CD4-positive, CD25-positive, alpha-beta regulatory T cell (primary cell): ENCODE measurements around the gene BRI3BP. TPM values are rescaled to one million over a fixed set of nuclear protein-coding genes. Genes with fewer than 3 reads are reported as not detected.
"Not testable (repeated sequence)": the region's sequence is repeated elsewhere in the genome, so short reads cannot be mapped to it uniquely, and the experiment has no call there.

Source experiments
- ATAC-seq, 2 donors: fragments of 150-1000 bp; cut with Tn5 transposase; one replicate each; pipeline ENCODE4 v1.10.0; 2021; ENCODE audit warnings: low read depth in 2 of 2, moderate number of reproducible peaks in 2 of 2, moderate library complexity in 1 of 2
- DNase-seq, 3 donors: peaks; one replicate each; pipeline versions ENCODE4 v3.0.0 to v3.0.0-alpha.2; 2012 to 2022; ENCODE audit warnings: mixed read lengths in 1 of 3
- H3K27ac ChIP-seq: one replicate; pipeline ENCODE4 v1.7.0; 2013; ENCODE audit warnings: mild to moderate bottlenecking, low read length; ENCODE audit not compliant: insufficient read depth, poor library complexity, severe bottlenecking
- H3K27me3 ChIP-seq: one replicate; pipeline ENCODE4 v1.7.0; 2013; ENCODE audit warnings: low read length; ENCODE audit not compliant: control insufficient read depth, insufficient read depth
- H3K36me3 ChIP-seq: one replicate; pipeline ENCODE4 v1.7.0; 2013; ENCODE audit warnings: mild to moderate bottlenecking, low read length, moderate library complexity; ENCODE audit not compliant: control insufficient read depth, insufficient read depth
- H3K4me1 ChIP-seq: 2 replicates; pipeline ENCODE4 v1.7.0; 2013; ENCODE audit warnings: mild to moderate bottlenecking, low read length; ENCODE audit not compliant: insufficient read depth, control insufficient read depth, poor library complexity, severe bottlenecking
- H3K4me3 ChIP-seq: one replicate; pipeline ENCODE4 v1.7.0; 2013; ENCODE audit warnings: low read depth, mild to moderate bottlenecking, low read length, moderate library complexity
- H3K9me3 ChIP-seq, 2 experiments: 1 replicate in 1 of 2; 2 replicates in 1 of 2; pipeline ENCODE4 v1.7.0; 2013; ENCODE audit warnings: low read length in 2 of 2, mild to moderate bottlenecking in 1 of 2, moderate library complexity in 1 of 2; ENCODE audit not compliant: control insufficient read depth in 2 of 2
- H3K27ac Mint-ChIP-seq, 3 donors: one replicate each; pipeline ENCODE4 v1.8.0; 2020 to 2022; ENCODE audit warnings: mild to moderate bottlenecking in 3 of 3, mixed read lengths in 3 of 3, moderate library complexity in 2 of 3
- H3K27me3 Mint-ChIP-seq: one replicate; pipeline ENCODE4 v1.8.0; 2022; ENCODE audit warnings: mild to moderate bottlenecking, mixed read lengths
- H3K36me3 Mint-ChIP-seq: one replicate; pipeline ENCODE4 v1.8.0; 2020; ENCODE audit warnings: mixed read lengths
- H3K4me1 Mint-ChIP-seq, 4 donors: one replicate each; pipeline ENCODE4 v1.8.0; 2020 to 2022; ENCODE audit warnings: mixed read lengths in 4 of 4, mild to moderate bottlenecking in 1 of 4
- H3K4me3 Mint-ChIP-seq, 4 donors: one replicate each; pipeline ENCODE4 v1.8.0; 2020 to 2022; ENCODE audit warnings: mild to moderate bottlenecking in 4 of 4, mixed read lengths in 4 of 4, moderate library complexity in 3 of 4
- H3K9me3 Mint-ChIP-seq, 7 donors: one replicate each; pipeline ENCODE4 v1.8.0; 2020 to 2022; ENCODE audit warnings: mixed read lengths in 7 of 7, mild to moderate bottlenecking in 3 of 7, moderate library complexity in 2 of 7
- polyA plus RNA-seq, 4 donors: library from polyadenylated mRNA; unstranded; fragments of 300-500 nt; fragmentation: Illumina TruSeq; gene quantifications; one replicate each; pipeline ENCODE4 v1.2.3, GENCODE V29; 2021
- total RNA-seq: library from RNA; stranded (reverse); gene quantifications from one replicate; pipeline ENCODE4 v1.2.3, GENCODE V29; 2022

BRI3BP gene
- total and polyA plus RNA-seq, 5 donors from 2014 or later = 2.0 to 4.1 (median 2.3) TPM

DNA sequence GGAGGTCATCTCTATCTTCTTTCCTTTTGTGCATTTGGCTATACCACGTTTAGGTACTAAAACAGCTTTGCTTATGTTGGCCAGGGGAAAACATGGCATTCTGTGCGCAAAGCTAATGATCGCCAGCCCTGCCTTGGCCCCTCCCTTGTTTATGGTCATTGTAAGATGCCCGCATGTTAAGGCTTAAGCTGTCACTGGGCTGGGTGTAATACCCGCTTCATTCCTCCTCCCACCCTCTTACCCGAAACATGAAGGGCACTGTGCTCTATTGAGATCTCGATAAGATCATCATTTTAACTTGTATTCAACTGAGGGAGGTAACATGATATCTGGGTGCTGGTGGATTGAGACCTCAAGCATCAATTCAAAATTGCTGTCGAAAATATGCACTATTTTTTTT lies 34.7 kb downstream of the BRI3BP start:
- DNase-seq (no peak), ATAC-seq (no peak)
- H3K4me3 Mint-ChIP-seq = no peak overlapping the region
- peak overlapping the region in 1 of 3 donors; percentile 46 for H3K27ac Mint-ChIP-seq
- no peaks in the 10 kb centered on the region for H3K4me1 ChIP-seq
- H3K36me3 Mint-ChIP-seq = peaks cover 25% of the 10 kb centered on the region
- no peaks in the 10 kb centered on the region for H3K27me3 ChIP-seq
- no peak overlapping the region for H3K27ac ChIP-seq
- H3K9me3 ChIP-seq = no peaks in the 10 kb centered on the region
- no peaks in the 10 kb centered on the region for H3K27me3 Mint-ChIP-seq
- no peaks in the 10 kb centered on the region for H3K36me3 ChIP-seq
- no peaks in the 10 kb centered on the region for H3K9me3 Mint-ChIP-seq
- H3K4me3 ChIP-seq = no peak overlapping the region
- no peaks in the 10 kb centered on the region for H3K4me1 Mint-ChIP-seq

DNA sequence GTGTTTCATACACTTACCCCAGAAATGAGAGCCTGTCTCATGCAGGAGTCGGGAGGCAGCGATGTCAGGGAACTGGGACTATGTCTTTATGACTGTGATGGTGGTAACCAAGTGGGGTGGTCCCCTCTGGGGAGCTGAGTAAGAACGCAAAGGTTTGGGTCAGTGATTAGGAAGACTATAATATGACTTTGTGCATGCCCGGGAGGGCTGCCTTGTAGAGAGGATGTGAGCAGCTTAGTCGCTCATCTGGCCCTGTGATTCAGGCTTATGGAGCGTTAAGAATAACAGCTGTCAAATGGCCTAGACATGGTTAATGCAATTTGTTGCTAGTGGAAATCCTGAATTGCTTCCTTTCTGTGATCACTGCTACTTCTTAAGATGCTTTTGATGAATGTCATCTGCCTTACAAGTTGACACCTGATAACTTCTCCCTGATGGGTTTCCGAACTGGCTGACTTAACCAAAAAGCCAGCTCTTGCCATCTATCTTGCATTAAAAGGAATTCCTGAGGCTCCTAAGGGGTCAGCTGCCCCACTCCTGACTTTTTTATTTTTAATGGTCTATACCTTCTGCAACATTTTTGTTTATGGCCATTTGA lies 36.4 kb downstream of the BRI3BP start:
- Mint-ChIP-seq H3K4me3 (no peak overlapping the region), H3K9me3 (peaks cover 0 to 2% (median 0%) of the 10 kb centered on the region in 7 donors), H3K27me3 (no peaks in the 10 kb centered on the region), H3K36me3 (peaks cover 17% of the 10 kb centered on the region), H3K4me1 (no peaks in the 10 kb centered on the region), H3K27ac (peak overlapping the region in 2 of 3 donors; percentile 42 to 47)
- ATAC-seq = no peak
- no peak overlapping the region for H3K27ac ChIP-seq
- no peak for DNase-seq
- no peaks in the 10 kb centered on the region for H3K27me3 ChIP-seq
- no peak overlapping the region for H3K4me3 ChIP-seq
- H3K4me1 ChIP-seq = no peaks in the 10 kb centered on the region
- no peaks in the 10 kb centered on the region for H3K36me3 ChIP-seq
- peaks cover 0 to 2% of the 10 kb centered on the region in 2 experiments for H3K9me3 ChIP-seq

DNA sequence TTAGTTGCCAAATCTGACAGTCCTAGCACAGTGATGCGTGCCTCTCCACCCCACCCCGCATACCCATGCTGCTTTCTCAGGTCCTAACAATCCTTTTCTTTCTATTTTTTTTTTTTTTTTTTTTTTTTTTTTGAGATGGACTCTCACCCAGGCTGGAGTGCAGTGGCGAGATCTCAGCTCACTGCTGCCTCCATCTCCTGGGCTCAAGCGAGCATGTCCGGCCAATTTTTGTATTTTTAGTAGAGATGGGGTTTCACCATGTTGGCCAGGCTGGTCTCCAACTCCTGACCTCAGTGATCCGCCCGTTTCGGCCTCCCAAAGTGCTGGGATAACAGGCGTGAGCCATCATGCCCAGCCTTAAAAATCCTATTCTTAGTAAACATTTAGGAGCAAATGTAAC lies 38.0 kb downstream of the BRI3BP start:
- H3K27me3 ChIP-seq, ATAC-seq, DNase-seq, H3K9me3 Mint-ChIP-seq, H3K4me3 ChIP-seq, H3K4me1 Mint-ChIP-seq, H3K36me3 ChIP-seq, H3K4me3 Mint-ChIP-seq, H3K36me3 Mint-ChIP-seq, H3K27ac ChIP-seq, H3K27ac Mint-ChIP-seq, H3K9me3 ChIP-seq, H3K4me1 ChIP-seq, H3K27me3 Mint-ChIP-seq: not testable (repeated sequence)

- Histone ChIP-seq H3K4me3 (no peak overlapping the region), H3K36me3 (no peaks in the 10 kb centered on the region), H3K4me1 (no peaks in the 10 kb centered on the region), H3K27ac (no peak overlapping the region), H3K27me3 (no peaks in the 10 kb centered on the region), H3K9me3 (peaks cover 0 to 6% of the 10 kb centered on the region in 2 experiments)
- no peak overlapping the region for H3K4me3 Mint-ChIP-seq
- H3K27ac Mint-ChIP-seq = no peak overlapping the region
- no peak for ATAC-seq
- no peak for DNase-seq
- H3K9me3 Mint-ChIP-seq = peaks cover 0 to 4% (median 0%) of the 10 kb centered on the region in 7 donors
- no peaks in the 10 kb centered on the region for H3K27me3 Mint-ChIP-seq
- H3K4me1 Mint-ChIP-seq = no peaks in the 10 kb centered on the region
- peaks cover 5% of the 10 kb centered on the region for H3K36me3 Mint-ChIP-seq
Measured at GRCh38 chr12:125032466-125033152, 39.2 kb downstream of the BRI3BP start.

GRCh38 chr12:125033288-125033687 lies 39.8 kb downstream of the BRI3BP start:
- Mint-ChIP-seq H3K27ac (peak overlapping the region in 2 of 3 donors; percentile 14 to 47), H3K27me3 (no peaks in the 10 kb centered on the region), H3K9me3 (peaks cover 0 to 4% (median 0%) of the 10 kb centered on the region in 7 donors), H3K36me3 (peaks cover 2% of the 10 kb centered on the region), H3K4me3 (no peak overlapping the region), H3K4me1 (no peaks in the 10 kb centered on the region)
- Histone ChIP-seq H3K36me3 (no peaks in the 10 kb centered on the region), H3K9me3 (peaks cover 0 to 6% of the 10 kb centered on the region in 2 experiments), H3K27ac (no peak overlapping the region), H3K4me3 (no peak overlapping the region), H3K4me1 (no peaks in the 10 kb centered on the region), H3K27me3 (no peaks in the 10 kb centered on the region)
- no peak for DNase-seq
- no peak for ATAC-seq

DNA sequence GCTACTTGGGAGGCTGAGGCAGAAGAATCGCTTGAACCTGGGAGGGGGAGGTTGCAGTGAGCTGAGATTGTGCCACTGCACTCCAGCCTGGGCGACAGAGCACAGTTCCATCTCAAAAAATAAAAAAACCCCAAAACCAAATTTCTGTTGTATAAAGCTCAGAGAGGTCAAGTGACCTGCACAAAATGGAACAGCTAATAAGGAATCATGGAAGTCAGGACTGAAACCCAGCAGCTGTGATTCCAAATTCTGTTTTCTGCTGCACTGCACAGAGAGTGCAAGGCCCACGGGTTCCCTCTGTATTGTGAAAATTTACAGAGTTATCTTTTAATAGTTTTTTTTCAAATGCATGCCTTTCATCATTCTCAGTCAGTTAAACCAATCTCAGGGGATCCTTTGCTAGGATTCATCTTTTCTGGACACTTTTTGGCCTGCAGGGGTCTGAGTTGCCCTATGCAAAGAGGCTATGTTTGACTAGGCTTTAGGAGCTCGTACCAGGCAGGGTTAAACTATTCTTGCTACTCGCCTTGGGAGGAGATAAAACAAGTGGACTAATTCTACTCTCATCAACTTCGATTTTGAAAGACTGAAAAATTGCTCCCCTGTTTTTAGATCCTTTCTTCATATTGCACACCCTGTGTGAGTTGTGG lies 45.7 kb downstream of the BRI3BP start:
- Mint-ChIP-seq H3K27ac (no peak overlapping the region), H3K4me3 (no peak overlapping the region), H3K9me3 (peaks cover 0 to 3% (median 0%) of the 10 kb centered on the region in 7 donors), H3K4me1 (no peaks in the 10 kb centered on the region), H3K27me3 (peaks cover 4% of the 10 kb centered on the region), H3K36me3 (no peaks in the 10 kb centered on the region)
- no peaks in the 10 kb centered on the region for H3K36me3 ChIP-seq
- ATAC-seq (no peak), DNase-seq (no peak)
- no peak overlapping the region for H3K4me3 ChIP-seq
- H3K27me3 ChIP-seq = no peaks in the 10 kb centered on the region
- no peaks in the 10 kb centered on the region for H3K4me1 ChIP-seq
- H3K27ac ChIP-seq = no peak overlapping the region
- H3K9me3 ChIP-seq = peaks cover 0 to 6% of the 10 kb centered on the region in 2 experiments

GRCh38 chr12:125049093-125049458 lies 55.6 kb downstream of the BRI3BP start:
- DNase-seq = no peak
- H3K4me3 Mint-ChIP-seq = peak overlapping the region; percentile 88 to 94 (median 90)
- peak overlapping the region; percentile 81 for H3K4me3 ChIP-seq
- peaks cover 17% of the 10 kb centered on the region for H3K27me3 Mint-ChIP-seq
- H3K4me1 Mint-ChIP-seq = peaks cover 2 to 17% (median 8%) of the 10 kb centered on the region in 4 donors
- peaks cover 4% of the 10 kb centered on the region for H3K4me1 ChIP-seq
- H3K9me3 ChIP-seq = no peaks in the 10 kb centered on the region
- ATAC-seq = no peak
- no peaks in the 10 kb centered on the region for H3K9me3 Mint-ChIP-seq
- peak overlapping the region; percentile 32 to 84 (median 50) for H3K27ac Mint-ChIP-seq
- H3K27ac ChIP-seq = peak overlapping the region; percentile 49
- H3K36me3 ChIP-seq = no peaks in the 10 kb centered on the region
- no peaks in the 10 kb centered on the region for H3K36me3 Mint-ChIP-seq
- H3K27me3 ChIP-seq = no peaks in the 10 kb centered on the region
